ENCODE data around the gene RRBP1.
A peak's percentile ranks its signal among the peaks of the same experiment; 100 is the strongest.

DNA sequence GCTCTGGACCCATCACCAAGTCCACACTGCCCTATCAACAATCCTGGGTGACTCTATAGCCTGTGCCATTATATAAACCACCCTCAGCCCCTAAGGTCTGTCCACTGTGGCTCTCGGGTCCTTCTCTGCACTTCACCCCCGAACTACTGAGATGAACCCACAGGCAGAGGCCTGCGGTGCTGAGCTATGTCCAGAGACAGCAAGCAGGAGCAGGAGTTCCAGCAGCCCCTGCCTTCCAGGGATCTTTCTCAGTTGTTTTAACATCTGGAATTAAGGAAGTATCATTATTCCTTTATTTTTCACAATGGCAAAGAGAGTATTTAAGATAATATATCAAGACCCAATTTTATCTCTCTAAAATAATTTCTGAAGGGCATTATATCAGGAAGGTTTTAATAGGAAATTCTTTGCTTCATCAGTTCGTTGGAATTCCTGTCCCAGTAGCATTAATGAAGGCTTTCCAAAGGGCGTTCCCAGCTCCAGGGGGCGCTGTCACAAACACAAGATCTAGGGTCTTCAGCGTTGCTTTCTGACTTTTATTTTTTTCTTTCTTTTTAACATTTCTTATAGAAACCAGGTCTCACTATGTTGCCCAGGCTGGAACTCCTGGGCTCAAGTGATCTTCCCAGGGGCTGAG, 27.3 kb downstream of the RRBP1 start:
- TF ChIP-seq CTCF (IDR thresholded peaks at IDR 0.05) (peak; percentile 85), ZFX (IDR thresholded peaks at IDR 0.05; ENCODE audit: borderline replicate concordance) (no peak)
